Endothelial cell of umbilical vein (primary cell): ENCODE measurements around the gene MECR. TPM values are rescaled to one million over a fixed set of nuclear protein-coding genes. Genes with fewer than 3 reads are reported as not detected.

ENCODE experiments used
- BruUV-seq: library from RNA; stranded (reverse); fragments of 400-500 nt; replicated peaks from 2 replicates; lab custom pipeline; 2021; lab: Mats Ljungman, UMichigan
- CTCF ChIA-PET: fragments of 300-600, 350-600 bp; sonication (Branson Sonifier 250); formaldehyde crosslinking; loops from one replicate; lab custom pipeline; 2021; ENCODE audit warnings: antibody characterized with exemption, inconsistent platforms; lab: Charles Lee
- POLR2A ChIA-PET: fragments of 300-600, 350-600 bp; sonication (Branson Sonifier 250); formaldehyde crosslinking; loops from one replicate; lab custom pipeline; 2021; ENCODE audit warnings: antibody characterized with exemption, inconsistent platforms; lab: Charles Lee
- DNase-seq: peaks from one replicate; pipeline ENCODE4 v3.0.0-alpha.2; 2011; ENCODE audit warnings: low read depth, low spot score
- FAIRE-seq: peaks from 2 replicates; lab custom pipeline; 2011; peaks lifted over from hg19 to GRCh38; lab: Jason Lieb, UNC
- H2AFZ ChIP-seq: 2 replicates; pipeline ENCODE4 v1.6.0; 2012; ENCODE audit warnings: low read depth, low read length, control low read depth, inconsistent platforms
- H3K27ac ChIP-seq: 2 replicates; pipeline ENCODE4 v1.5.1; 2011; ENCODE audit warnings: low read depth, mild to moderate bottlenecking, control low read depth, low read length, moderate library complexity; ENCODE audit not compliant: insufficient read depth
- H3K27me3 ChIP-seq, 2 experiments: 2 replicates each; pipeline versions ENCODE4 v1.6.0 to v1.6.1; 2011; ENCODE audit warnings: low read length in 2 of 2, mixed read lengths in 1 of 2; ENCODE audit not compliant: control insufficient read depth in 2 of 2, insufficient read depth in 2 of 2
- H3K36me3 ChIP-seq, 2 experiments: 2 replicates in 1 of 2; 3 replicates in 1 of 2; pipeline ENCODE4 v1.5.1; 2011; ENCODE audit warnings: low read length in 2 of 2, mild to moderate bottlenecking in 1 of 2, moderate library complexity in 1 of 2; ENCODE audit not compliant: control insufficient read depth in 2 of 2, insufficient read depth in 2 of 2; ENCODE audit errors: extremely low read depth in 1 of 2
- H3K4me1 ChIP-seq: 3 replicates; pipeline ENCODE4 v1.5.1; 2011; ENCODE audit warnings: mild to moderate bottlenecking, low read length; ENCODE audit not compliant: control insufficient read depth, insufficient read depth; ENCODE audit errors: extremely low read depth
- H3K4me2 ChIP-seq: 2 replicates; pipeline ENCODE4 v1.6.1; 2011; ENCODE audit warnings: low read length, control low read depth, mixed read lengths; ENCODE audit not compliant: insufficient read depth
- H3K4me3 ChIP-seq, 3 experiments: fragments of 200-600 bp in 1 of 3; sonication (generic), shearing (Covaris generic) in 1 of 3; replicated peaks in 1 of 3; 2 replicates each; pipeline ENCODE4 v1.5.1; 2011 to 2016; ENCODE audit warnings: control low read depth in 3 of 3, low read length in 3 of 3, mild to moderate bottlenecking in 2 of 3, inconsistent platforms in 1 of 3, low read depth in 1 of 3, moderate library complexity in 1 of 3; ENCODE audit not compliant: insufficient read depth in 1 of 3
- H3K79me2 ChIP-seq: 2 replicates; pipeline ENCODE4 v1.6.0; 2012; ENCODE audit warnings: low read length, inconsistent platforms; ENCODE audit not compliant: control insufficient read depth, insufficient read depth
- H3K9ac ChIP-seq: replicated peaks from 2 replicates; pipeline ENCODE3; 2011; ENCODE audit warnings: low read length, control low read depth; ENCODE audit not compliant: insufficient read depth; ENCODE audit errors: extremely low read depth
- H3K9me1 ChIP-seq: replicated peaks from 3 replicates; pipeline ENCODE4 v1.6.0; 2011; ENCODE audit warnings: mild to moderate bottlenecking, low read length; ENCODE audit not compliant: control insufficient read depth, insufficient read depth; ENCODE audit errors: extremely low read depth
- H3K9me3 ChIP-seq: replicated peaks from 2 replicates; pipeline ENCODE4 v1.5.1; 2012; ENCODE audit warnings: low read length, inconsistent platforms; ENCODE audit not compliant: control insufficient read depth, insufficient read depth
- H4K20me1 ChIP-seq: replicated peaks from 2 replicates; pipeline ENCODE3; 2011; ENCODE audit warnings: mild to moderate bottlenecking, low read length; ENCODE audit not compliant: control insufficient read depth, insufficient read depth; ENCODE audit errors: extremely low read depth
- CTCF ChIP-seq, 2 donors: IDR thresholded peaks; 1 replicate in 1 of 2; 2 replicates in 1 of 2; pipeline ENCODE4 v1.5.1; 2011; ENCODE audit warnings: low read length in 2 of 2, mild to moderate bottlenecking in 2 of 2, moderate library complexity in 2 of 2, control low read depth in 1 of 2, inconsistent platforms in 1 of 2, low read depth in 1 of 2; ENCODE audit not compliant: insufficient read depth in 1 of 2; ENCODE audit errors: extremely low read depth in 1 of 2
- EZH2 ChIP-seq: IDR thresholded peaks from 2 replicates; pipeline ENCODE4 v1.6.1; 2012; ENCODE audit warnings: borderline replicate concordance, low read depth, mild to moderate bottlenecking, moderate library complexity, low read length, inconsistent platforms; ENCODE audit not compliant: severe bottlenecking
- FOS ChIP-seq: IDR thresholded peaks from 2 replicates; pipeline ENCODE4 v1.6.1; 2011; ENCODE audit warnings: mild to moderate bottlenecking, low read length, moderate library complexity, borderline replicate concordance; ENCODE audit not compliant: insufficient read depth
- GATA2 ChIP-seq: IDR thresholded peaks from 2 replicates; pipeline ENCODE4 v1.7.0; 2011; ENCODE audit warnings: low read depth, mild to moderate bottlenecking, moderate library complexity, mixed read lengths, low read length; ENCODE audit not compliant: insufficient read length, insufficient read depth
- MAX ChIP-seq: IDR thresholded peaks from 2 replicates; pipeline ENCODE4 v1.6.1; 2011; ENCODE audit not compliant: insufficient read depth, insufficient read length
- MYC ChIP-seq: IDR thresholded peaks from one replicate; pipeline ENCODE4 v1.6.1; 2011; ENCODE audit warnings: mild to moderate bottlenecking, low read depth, low read length
- POLR2A ChIP-seq: IDR thresholded peaks from 2 replicates; pipeline ENCODE4 v1.6.1; 2012; ENCODE audit warnings: low read depth, mild to moderate bottlenecking, control low read depth, low read length
- POLR2AphosphoS5 ChIP-seq: IDR thresholded peaks from 2 replicates; pipeline ENCODE4 v1.6.1; 2012; ENCODE audit warnings: low read depth, mild to moderate bottlenecking, control low read depth, low read length, moderate library complexity; ENCODE audit not compliant: insufficient read depth
- dilution Hi-C: fragments of 300-500 bp; cut with MboI; formaldehyde crosslinking; loops from one replicate; pipeline ENCODE4 v1.15.0; 2019; ENCODE audit warnings: low sequenced_read_pairs; ENCODE audit not compliant: extremely low pct_ligation_motif_present
- intact Hi-C: fragments of 100-400 bp; cut with micrococcal nuclease; formaldehyde crosslinking; loops from one replicate; pipeline ENCODE4 v1.10.0; 2022
- polyA plus RNA-seq, 4 experiments: library from polyadenylated mRNA; depleted of rRNA in 3 of 4; stranded (reverse) in 3 of 4; unstranded in 1 of 4; fragments of >200 nt; gene quantifications; 2 replicates each; pipeline versions ENCODE4 v1.2.1 to v1.2.3, GENCODE V29; 2011 to 2012; ENCODE audit warnings: missing spikeins in 1 of 4
- total RNA-seq: library from RNA; stranded (reverse); gene quantifications from 2 replicates; pipeline ENCODE4 v1.2.3, GENCODE V29; 2021

The MECR gene
- total and polyA plus RNA-seq, 2 donors (not counting 3 experiments of a cell fraction or from before 2014, with no cell fraction given) = 24.6 to 30.1 TPM

- no peak for TF ChIP-seq FOS
- no peak for TF ChIP-seq MAX
- TF ChIP-seq MYC = no peak
- TF ChIP-seq POLR2AphosphoS5 = no peak
- no peak for TF ChIP-seq EZH2
- no peak for TF ChIP-seq CTCF (IDR thresholded peaks at IDR 0.05; ENCODE audit: extremely low read depth in 1 of 2, insufficient read depth in 1 of 2, low read depth in 1 of 2, low read length in 2 of 2)
- TF ChIP-seq POLR2A = no peak
- no peak for TF ChIP-seq GATA2
- BruUV-seq = no TSS peak
- dilution Hi-C loops (no loop called here), intact Hi-C loops (no loop called here)
- Histone ChIP-seq H3K27me3 (no peaks in the 10 kb centered on the region), H3K4me1 (no peaks in the 10 kb centered on the region), H3K9me3 (no peaks in the 10 kb centered on the region), H3K79me2 (no peaks in the 10 kb centered on the region), H4K20me1 (no peaks in the 10 kb centered on the region), H3K9ac (no peak overlapping the region), H3K4me3 (no peak overlapping the region), H2AFZ (no peak overlapping the region), H3K9me1 (no peaks in the 10 kb centered on the region), H3K27ac (no peak overlapping the region), H3K36me3 (peaks cover 0 to 2% of the 10 kb centered on the region in 2 experiments), H3K4me2 (no peak overlapping the region)
- no peak for FAIRE-seq
- POLR2A ChIA-PET = no interaction called here
- no peak for DNase-seq
- CTCF ChIA-PET = interaction anchor here (1.5 to 1.8 kb wide), 2 partner anchors 9 to 12 kb away, joined by 4 to 7 read pairs; partner anchors contain the start of gene SRSF4
These were observed 40.0 kb downstream of the MECR start for GRCh38 chr1:29190718-29191117.
